Right lobe of liver (tissue), 4 donors: ENCODE measurements around the gene KLLN.
"Not testable (repeated sequence)": the region's sequence is repeated elsewhere in the genome, so short reads cannot be mapped to it uniquely, and the experiment has no call there.

Experiments used
- POLR2A ChIP-seq: fragments of 450-650 bp; IDR thresholded peaks from one replicate; pipeline ENCODE4 v1.6.1; 2017; ENCODE audit warnings: antibody characterized with exemption, mild to moderate bottlenecking
- TF ChIP-seq, protein P1 (sequence below), 4 donors: fragments of 200-600 bp in 3 of 4; fragments of 450-650 bp in 1 of 4; IDR thresholded peaks; one replicate each; pipeline versions ENCODE4 v1.5.1 to v1.8.0; 2016 to 2022; ENCODE audit warnings: antibody characterized with exemption in 4 of 4, mild to moderate bottlenecking in 2 of 4
- donor health status: DM: no; HTN: no; CAD: no.
- donor health status: DM: no; HTN: no; CAD: no.
- donor health status: DM: no; HTN: yes; CAD: no.

DNA sequence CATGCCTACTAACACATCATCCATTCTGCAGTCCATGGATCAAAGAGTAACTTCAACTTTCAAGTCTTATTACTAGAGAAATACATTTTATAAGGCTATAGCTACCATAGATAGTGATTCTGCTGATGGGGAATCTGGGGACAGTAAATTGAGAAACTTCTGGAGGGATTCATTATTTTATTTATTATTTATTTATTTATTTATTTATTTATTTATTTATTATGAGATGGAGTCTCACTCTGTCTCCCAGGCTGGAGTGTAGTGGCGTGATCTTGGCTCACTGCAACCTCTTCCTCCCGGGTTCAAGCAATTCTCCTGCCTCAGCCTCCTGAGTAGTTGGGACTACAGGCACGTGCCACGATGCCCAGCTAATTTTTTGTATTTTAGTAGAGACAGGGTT is 34.3 kb downstream of the KLLN start:
- TF ChIP-seq POLR2A, result not testable (repeated sequence)
- TF ChIP-seq, protein P1, sequence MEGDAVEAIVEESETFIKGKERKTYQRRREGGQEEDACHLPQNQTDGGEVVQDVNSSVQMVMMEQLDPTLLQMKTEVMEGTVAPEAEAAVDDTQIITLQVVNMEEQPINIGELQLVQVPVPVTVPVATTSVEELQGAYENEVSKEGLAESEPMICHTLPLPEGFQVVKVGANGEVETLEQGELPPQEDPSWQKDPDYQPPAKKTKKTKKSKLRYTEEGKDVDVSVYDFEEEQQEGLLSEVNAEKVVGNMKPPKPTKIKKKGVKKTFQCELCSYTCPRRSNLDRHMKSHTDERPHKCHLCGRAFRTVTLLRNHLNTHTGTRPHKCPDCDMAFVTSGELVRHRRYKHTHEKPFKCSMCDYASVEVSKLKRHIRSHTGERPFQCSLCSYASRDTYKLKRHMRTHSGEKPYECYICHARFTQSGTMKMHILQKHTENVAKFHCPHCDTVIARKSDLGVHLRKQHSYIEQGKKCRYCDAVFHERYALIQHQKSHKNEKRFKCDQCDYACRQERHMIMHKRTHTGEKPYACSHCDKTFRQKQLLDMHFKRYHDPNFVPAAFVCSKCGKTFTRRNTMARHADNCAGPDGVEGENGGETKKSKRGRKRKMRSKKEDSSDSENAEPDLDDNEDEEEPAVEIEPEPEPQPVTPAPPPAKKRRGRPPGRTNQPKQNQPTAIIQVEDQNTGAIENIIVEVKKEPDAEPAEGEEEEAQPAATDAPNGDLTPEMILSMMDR (IDR thresholded peaks at IDR 0.05), result not testable (repeated sequence)
